Osteocyte (in vitro differentiated cells): Measurements from ENCODE around the gene RFX2. TPM values are rescaled to one million over a fixed set of nuclear protein-coding genes. Genes with fewer than 3 reads are reported as not detected.
"Not testable (repeated sequence)": the region's sequence is repeated elsewhere in the genome, so short reads cannot be mapped to it uniquely, and the experiment has no call there.

Experiments
- DNase-seq: peaks from one replicate; pipeline ENCODE4 v3.0.0; 2021; ENCODE audit warnings: mixed read lengths; ENCODE audit not compliant: unreplicated experiment; ENCODE audit errors: extremely low spot score
- H3K27ac Mint-ChIP-seq: one replicate; pipeline ENCODE4 v1.8.0; 2021; ENCODE audit warnings: mild to moderate bottlenecking, mixed read lengths; ENCODE audit not compliant: unreplicated experiment
- H3K27me3 Mint-ChIP-seq: one replicate; pipeline ENCODE4 v1.8.0; 2021; ENCODE audit warnings: mixed read lengths; ENCODE audit not compliant: unreplicated experiment
- H3K36me3 Mint-ChIP-seq: one replicate; pipeline ENCODE4 v1.8.0; 2021; ENCODE audit warnings: mixed read lengths; ENCODE audit not compliant: unreplicated experiment
- H3K4me1 Mint-ChIP-seq: one replicate; pipeline ENCODE4 v1.8.0; 2021; ENCODE audit warnings: mixed read lengths; ENCODE audit not compliant: unreplicated experiment
- H3K4me3 Mint-ChIP-seq: one replicate; pipeline ENCODE4 v1.8.0; 2021; ENCODE audit warnings: mild to moderate bottlenecking, moderate library complexity, mixed read lengths; ENCODE audit not compliant: unreplicated experiment
- H3K9me3 Mint-ChIP-seq: one replicate; pipeline ENCODE4 v1.8.0; 2021; ENCODE audit warnings: mixed read lengths; ENCODE audit not compliant: unreplicated experiment
- CTCF ChIP-seq: fragments of 200-600 bp; sonication (generic); IDR thresholded peaks from 2 replicates; pipeline ENCODE4 v1.5.0; 2021; ENCODE audit warnings: antibody characterized with exemption, mild to moderate bottlenecking, moderate library complexity
- total RNA-seq: library from RNA; stranded (reverse); gene quantifications from 2 replicates; pipeline ENCODE4 v1.2.1, GENCODE V29; 2021

The RFX2 gene
- total RNA-seq, 1 donor from 2014 or later, result 5.3 TPM

- H3K4me1 Mint-ChIP-seq, result peaks cover 3% of the 10 kb centered on the region
- no peak for TF ChIP-seq CTCF
- DNase-seq, result no peak
- no peaks in the 10 kb centered on the region for H3K36me3 Mint-ChIP-seq
- H3K27ac Mint-ChIP-seq, result no peak overlapping the region
- H3K9me3 Mint-ChIP-seq, result peaks cover 7% of the 10 kb centered on the region
- H3K27me3 Mint-ChIP-seq, result peaks cover 13% of the 10 kb centered on the region
- H3K4me3 Mint-ChIP-seq, result no peak overlapping the region
Measured at GRCh38 chr19:6115992-6116391, 5.7 kb upstream of the RFX2 start.

- H3K36me3 Mint-ChIP-seq, result no peaks in the 10 kb centered on the region
- H3K27me3 Mint-ChIP-seq, result peaks cover 7% of the 10 kb centered on the region
- no peak overlapping the region for H3K4me3 Mint-ChIP-seq
- DNase-seq, result no peak
- H3K4me1 Mint-ChIP-seq, result peaks cover 15% of the 10 kb centered on the region
- H3K9me3 Mint-ChIP-seq, result no peaks in the 10 kb centered on the region
- TF ChIP-seq CTCF, result no peak
- no peak overlapping the region for H3K27ac Mint-ChIP-seq
Measured at GRCh38 chr19:6113616-6114188, 3.4 kb upstream of the RFX2 start.

- Mint-ChIP-seq H3K36me3 (no peaks in the 10 kb centered on the region), H3K27ac (peak overlapping the region; percentile 98), H3K4me3 (peak overlapping the region; percentile 92), H3K9me3 (no peaks in the 10 kb centered on the region), H3K4me1 (peaks cover 30% of the 10 kb centered on the region), H3K27me3 (no peaks in the 10 kb centered on the region)
- TF ChIP-seq CTCF, result no peak
- DNase-seq, result no peak
Measured at GRCh38 chr19:6109947-6110346, 353 bp downstream of the RFX2 start.

- Mint-ChIP-seq H3K27me3 (no peaks in the 10 kb centered on the region), H3K27ac (peak overlapping the region; percentile 98), H3K4me3 (peak overlapping the region; percentile 92), H3K4me1 (peaks cover 35% of the 10 kb centered on the region), H3K9me3 (no peaks in the 10 kb centered on the region), H3K36me3 (no peaks in the 10 kb centered on the region)
- no peak for TF ChIP-seq CTCF
- DNase-seq, result no peak
Measured at GRCh38 chr19:6108721-6109633, 1.3 kb downstream of the RFX2 start.

- not testable (repeated sequence) for DNase-seq, H3K27me3 Mint-ChIP-seq, H3K36me3 Mint-ChIP-seq, H3K9me3 Mint-ChIP-seq, H3K4me3 Mint-ChIP-seq, H3K27ac Mint-ChIP-seq
- peaks cover 55% of the 10 kb centered on the region for H3K4me1 Mint-ChIP-seq
Measured at GRCh38 chr19:6106643-6107294, 3.5 kb downstream of the RFX2 start.
